GM23338 (cell line): Measurements from ENCODE around the gene NEURL3.

Experiments used
- CTCF ChIP-seq, 2 experiments: fragments of 200-600 bp in 1 of 2; sonication (generic) in 1 of 2; conservative IDR thresholded peaks; 2 replicates each; pipeline versions ENCODE4 v1.5.1 to v1.6.1; 2016 to 2017; ENCODE audit warnings: antibody characterized with exemption in 2 of 2, low read depth in 2 of 2, mild to moderate bottlenecking in 2 of 2, moderate library complexity in 1 of 2
- EZH2 ChIP-seq: fragments of 200-600 bp; sonication (generic); IDR thresholded peaks from one replicate; pipeline ENCODE4 v1.8.0; 2017; ENCODE audit warnings: antibody characterized with exemption, mild to moderate bottlenecking, low read depth; ENCODE audit not compliant: unreplicated experiment
- EZH2phosphoT487 ChIP-seq: fragments of 200-600 bp; sonication (generic); IDR thresholded peaks from one replicate; pipeline ENCODE4 v1.8.1; 2018; ENCODE audit warnings: antibody characterized with exemption; ENCODE audit not compliant: unreplicated experiment
- JUNB ChIP-seq: IDR thresholded peaks from one replicate; pipeline ENCODE4 v1.6.1; 2016; ENCODE audit warnings: antibody characterized with exemption; ENCODE audit not compliant: unreplicated experiment
- POLR2AphosphoS5 ChIP-seq: IDR thresholded peaks from 2 replicates; pipeline ENCODE4 v1.6.1; 2016; ENCODE audit warnings: antibody characterized with exemption, low read depth
- REST ChIP-seq: IDR thresholded peaks from one replicate; pipeline ENCODE4 v1.6.1; 2018; ENCODE audit warnings: antibody characterized with exemption; ENCODE audit not compliant: unreplicated experiment

DNA sequence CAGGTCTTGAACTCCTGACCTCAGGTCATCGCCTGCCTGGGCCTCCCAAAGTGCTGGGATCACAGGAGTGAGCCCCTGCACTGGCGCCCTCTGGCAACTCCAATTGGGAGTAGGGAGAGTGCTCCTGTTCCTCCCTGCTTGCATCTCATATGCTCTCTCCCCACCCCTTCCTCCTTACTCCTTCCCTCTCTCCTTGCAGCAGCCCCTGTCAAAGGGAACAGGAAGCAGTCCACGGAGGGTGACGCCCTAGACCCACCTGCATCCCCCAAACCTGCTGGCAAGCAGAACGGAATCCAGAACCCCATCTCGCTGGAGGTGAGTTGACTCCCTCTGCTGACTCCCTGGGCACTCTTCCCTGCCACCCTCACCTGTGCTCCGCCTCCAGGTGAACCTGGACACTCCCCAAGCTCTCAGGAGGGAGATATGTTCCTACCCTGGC, 42.1 kb upstream of the NEURL3 start:
- peak in 1 of 2 experiments; percentile 33; a peak in 2 of 4 replicates for TF ChIP-seq CTCF (conservative IDR thresholded peaks at IDR 0.05; ENCODE audit: low read depth in 2 of 2)
- no peak for TF ChIP-seq POLR2AphosphoS5
- TF ChIP-seq EZH2, result no peak
- no peak for TF ChIP-seq EZH2phosphoT487
- TF ChIP-seq REST, result no peak
- no peak for TF ChIP-seq JUNB
